ENCODE results near the gene TBC1D24. TPM values are rescaled to one million over a fixed set of nuclear protein-coding genes. Genes with fewer than 3 reads are reported as not detected.
"Not testable (repeated sequence)": the region's sequence is repeated elsewhere in the genome, so short reads cannot be mapped to it uniquely, and the experiment has no call there.

The TBC1D24 gene
- 10 to 100 TPM in 10 of 12 donors, 1 to 10 TPM in 1, not detected in 1; 9.8 to 31.6 (median 19.9) TPM for polyA plus RNA-seq (ENCODE audit: insufficient read length in 12 of 12)
- long read RNA-seq, donor 1, partial matches to known transcripts: 0 of 1 reads
- long read RNA-seq, donor 1, other reads (novel, unspliced or antisense): 0 of 1 reads
- long read RNA-seq, donor 2, full-length matches to known transcripts: 1 of 1 reads
- long read RNA-seq, donor 2, partial matches to known transcripts: 0 of 1 reads
- long read RNA-seq, donor 2, other reads (novel, unspliced or antisense): 0 of 1 reads
- long read RNA-seq, donor 3, full-length matches to known transcripts: 1 of 1 reads
- long read RNA-seq, donor 3, partial matches to known transcripts: 0 of 1 reads
- long read RNA-seq, donor 3, other reads (novel, unspliced or antisense): 0 of 1 reads
- long read RNA-seq, donor 4, partial matches to known transcripts: 0 of 1 reads
- long read RNA-seq, donor 4, other reads (novel, unspliced or antisense): 0 of 1 reads
- long read RNA-seq, donor 5, full-length matches to known transcripts: 2 of 2 reads
- long read RNA-seq, donor 5, partial matches to known transcripts: 0 of 2 reads
- long read RNA-seq, donor 5, other reads (novel, unspliced or antisense): 0 of 2 reads
- long read RNA-seq, donor 6, partial matches to known transcripts: 0 of 1 reads
- long read RNA-seq, donor 6, other reads (novel, unspliced or antisense): 0 of 1 reads
- long read RNA-seq, donor 7, full-length matches to known transcripts: 1 of 1 reads
- long read RNA-seq, donor 7, partial matches to known transcripts: 0 of 1 reads
- long read RNA-seq, donor 7, other reads (novel, unspliced or antisense): 0 of 1 reads
- long read RNA-seq, donor 8, full-length matches to known transcripts: 1 of 1 reads
- long read RNA-seq, donor 8, partial matches to known transcripts: 0 of 1 reads
- long read RNA-seq, donor 8, other reads (novel, unspliced or antisense): 0 of 1 reads
- long read RNA-seq, donor 9: 0 reads
- long read RNA-seq, donor 10, full-length matches to known transcripts: 2 of 2 reads
- long read RNA-seq, donor 10, partial matches to known transcripts: 0 of 2 reads
- long read RNA-seq, donor 10, other reads (novel, unspliced or antisense): 0 of 2 reads
- long read RNA-seq, donor 11, full-length matches to known transcripts: 1 of 1 reads
- long read RNA-seq, donor 11, partial matches to known transcripts: 0 of 1 reads
- long read RNA-seq, donor 11, other reads (novel, unspliced or antisense): 0 of 1 reads

DNA sequence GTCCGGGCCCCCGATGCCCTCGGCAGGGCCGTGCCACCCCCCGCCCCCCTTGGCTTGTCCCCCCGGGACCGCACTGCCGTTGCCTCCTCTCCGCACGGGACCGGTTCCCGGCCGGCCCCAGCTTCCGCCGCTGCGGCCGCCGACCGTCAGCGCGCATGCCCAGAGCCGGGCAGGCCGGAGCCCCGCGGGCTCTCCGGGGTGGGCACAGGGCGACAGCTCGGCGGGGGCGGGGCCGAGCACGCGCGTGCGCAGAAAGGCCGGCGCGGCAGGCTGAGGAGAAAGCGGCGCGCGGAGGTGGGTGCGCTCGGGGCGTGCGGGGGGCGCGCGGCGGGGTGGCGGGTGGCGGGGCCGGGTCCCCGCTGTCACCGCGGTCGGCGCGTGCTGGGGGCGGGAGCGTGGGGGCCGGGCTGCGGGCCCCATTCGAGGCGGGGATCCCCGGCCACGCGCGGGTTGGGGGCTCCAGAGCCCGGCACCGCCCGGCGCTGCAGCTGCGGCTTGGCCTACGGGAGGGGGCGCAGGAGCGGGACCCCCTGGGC lies at the start of gene TBC1D24:
TBC1D24 (plus strand) TSS at position 251 of the 536 bp plus-strand sequence. CDS start 21,022 bp downstream, outside the sequence.
- DNase-seq: peak; percentile 86

DNA sequence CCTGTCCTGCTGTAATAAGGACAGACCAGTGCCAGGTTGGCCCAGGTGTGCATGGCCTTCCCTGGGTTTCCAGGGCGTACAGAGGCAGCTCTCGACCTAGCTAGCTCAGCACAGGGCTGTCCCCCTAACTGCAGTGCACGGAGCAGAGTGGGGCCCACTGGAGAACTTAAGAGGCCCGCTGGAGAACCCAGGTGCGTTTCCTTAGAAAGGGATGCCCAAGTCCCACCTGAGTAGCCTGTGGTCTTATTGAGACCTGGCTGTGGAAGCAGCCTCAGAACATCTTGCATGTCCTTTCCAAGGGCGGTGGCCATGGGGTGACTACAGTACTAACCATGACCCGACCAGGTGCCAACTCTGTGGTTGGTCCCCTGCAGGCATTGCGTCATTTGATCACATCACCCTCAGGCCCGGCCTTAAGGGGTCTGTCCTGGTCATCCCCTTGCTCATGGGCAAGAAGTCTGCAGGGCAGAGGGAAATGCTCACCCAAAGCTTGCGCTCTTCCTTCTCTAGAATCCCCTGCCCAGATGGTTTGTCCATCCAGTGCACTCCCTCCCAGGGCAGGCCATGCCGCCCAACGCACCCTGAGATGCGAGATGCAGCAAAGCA lies 49.0 kb upstream of the TBC1D24 start:
- DNase-seq: no peak

DNA sequence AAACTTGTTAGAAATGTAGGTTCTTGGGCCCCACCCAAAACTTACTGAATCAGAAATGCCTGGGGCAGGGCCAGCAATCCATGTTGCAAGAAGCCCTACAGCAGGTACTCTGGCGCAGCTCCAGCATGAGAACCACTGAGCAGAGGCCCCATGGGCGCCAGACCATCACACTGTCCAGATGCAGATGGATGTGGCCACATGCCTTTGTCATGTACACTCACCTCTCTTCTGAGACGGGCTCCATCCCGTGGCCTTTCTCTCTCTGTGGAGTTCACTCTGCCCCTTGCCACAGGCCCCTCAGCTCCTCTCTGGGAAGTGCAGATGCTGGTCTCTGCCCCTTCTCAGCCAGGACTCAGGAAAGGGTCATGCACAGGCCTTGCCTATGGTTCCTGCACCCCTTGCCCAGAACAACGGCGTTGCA lies 48.0 kb upstream of the TBC1D24 start:
- no peak for DNase-seq

DNA sequence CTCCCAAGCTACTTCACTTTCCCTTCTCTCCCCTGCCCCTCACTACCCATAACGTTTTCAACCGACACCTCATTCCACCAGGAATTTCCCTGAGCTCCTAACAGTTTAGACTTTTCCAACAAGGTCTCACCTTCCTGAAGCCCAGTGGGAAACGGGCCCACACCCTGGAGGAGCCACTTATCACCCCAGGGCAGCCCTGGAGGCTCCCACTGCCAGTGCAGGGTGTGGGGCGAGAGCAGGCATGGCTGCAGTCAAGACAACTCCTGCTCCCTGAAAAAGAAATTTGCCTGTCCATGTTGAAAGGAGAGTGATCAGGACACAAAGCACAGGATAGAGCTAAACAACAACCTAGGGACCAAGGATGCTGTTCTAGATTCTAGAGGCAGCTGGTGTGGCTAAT lies 47.4 kb upstream of the TBC1D24 start:
- DNase-seq: no peak

DNA sequence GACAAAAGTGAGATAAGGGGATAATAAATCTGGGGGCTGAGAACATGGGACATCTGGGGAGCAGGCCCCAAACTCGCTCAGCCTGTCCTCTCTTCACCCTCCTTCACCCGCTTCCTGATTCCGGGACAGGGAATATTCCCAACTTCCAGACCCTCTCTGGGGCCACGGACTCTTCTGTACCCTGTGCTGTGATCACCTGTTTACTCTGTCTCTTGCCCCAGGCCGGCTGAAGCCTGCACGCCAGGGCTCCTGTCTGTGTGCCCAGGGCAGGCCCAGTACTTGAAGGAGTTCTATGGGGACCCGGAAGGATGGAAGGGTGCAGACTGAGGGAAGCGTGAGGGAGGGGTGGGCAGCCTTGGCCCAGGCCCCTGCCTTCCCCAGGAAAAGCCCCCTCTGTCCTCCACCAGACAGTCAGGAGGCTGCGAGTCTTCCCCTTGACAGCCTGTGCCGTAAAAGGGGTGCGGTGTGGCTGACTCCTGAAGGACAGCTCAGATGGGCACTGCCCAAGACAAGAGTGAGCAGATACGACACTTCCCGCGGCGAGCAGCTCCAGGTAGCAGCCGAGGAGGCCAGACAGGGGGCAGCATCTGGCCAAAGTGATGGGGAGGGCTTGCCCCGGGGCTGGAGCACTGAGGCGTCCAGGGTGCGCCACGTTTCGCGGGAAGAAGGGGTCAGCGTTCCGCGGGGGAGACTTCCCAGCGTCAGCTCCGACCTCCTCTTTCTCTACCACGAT lies 46.7 kb upstream of the TBC1D24 start:
- DNase-seq: peak; percentile 64

DNA sequence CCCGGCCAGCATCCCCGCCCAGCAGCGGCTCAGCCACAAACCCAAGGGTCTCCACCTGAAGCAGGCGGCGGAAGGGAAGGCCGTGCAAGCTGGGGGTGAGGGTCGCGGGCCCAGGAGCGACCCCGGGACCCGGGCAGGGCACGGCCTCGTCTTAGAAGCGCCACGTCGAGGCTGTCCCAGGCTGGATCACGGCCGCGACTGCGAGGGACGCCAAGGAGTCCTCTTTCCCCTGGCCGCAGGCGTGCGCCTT lies 46.2 kb upstream of the TBC1D24 start:
- no peak for DNase-seq

DNA sequence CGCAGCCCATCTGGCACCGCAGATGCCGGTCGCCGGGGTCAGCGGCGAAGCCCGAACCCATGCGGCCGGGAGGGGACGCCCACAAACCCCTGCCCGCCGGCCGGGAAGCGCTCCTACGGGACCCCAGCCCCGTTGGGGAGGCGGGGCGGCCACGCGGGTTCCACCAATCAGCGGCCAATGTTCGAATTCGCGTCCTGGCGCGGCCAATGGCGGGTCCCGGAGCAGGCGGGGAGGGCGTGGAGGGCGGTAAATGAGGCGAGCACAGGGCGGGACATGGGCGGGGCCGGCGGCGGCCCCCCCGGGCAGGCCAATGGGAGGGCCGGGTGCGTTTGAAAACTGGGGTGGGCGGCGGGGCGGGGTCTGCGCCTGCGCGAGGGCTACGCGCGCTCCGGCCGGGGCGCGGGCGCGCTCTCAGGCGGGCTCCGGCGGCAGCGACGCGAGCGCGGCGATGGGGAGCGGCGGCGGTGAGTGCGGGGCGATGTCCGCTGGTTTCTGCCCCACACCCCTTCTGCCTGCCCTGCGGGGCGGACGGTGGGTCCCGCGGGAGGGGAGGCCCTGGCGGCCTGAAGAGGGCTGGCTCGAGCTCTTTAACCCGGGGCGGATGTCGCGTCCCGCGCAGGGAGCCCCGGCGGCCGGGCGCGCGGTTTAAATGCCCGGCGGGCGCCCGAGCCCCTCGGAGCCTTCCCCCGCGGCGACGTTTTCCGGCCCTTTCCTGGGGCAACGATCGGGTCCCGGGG lies 45.7 kb upstream of the TBC1D24 start, which contains the start of gene CCNF:
CCNF (plus strand) TSS at position 414 of the 737 bp plus-strand sequence; CDS start at position 449, 35 bp downstream.
- DNase-seq: peak; percentile 97

DNA sequence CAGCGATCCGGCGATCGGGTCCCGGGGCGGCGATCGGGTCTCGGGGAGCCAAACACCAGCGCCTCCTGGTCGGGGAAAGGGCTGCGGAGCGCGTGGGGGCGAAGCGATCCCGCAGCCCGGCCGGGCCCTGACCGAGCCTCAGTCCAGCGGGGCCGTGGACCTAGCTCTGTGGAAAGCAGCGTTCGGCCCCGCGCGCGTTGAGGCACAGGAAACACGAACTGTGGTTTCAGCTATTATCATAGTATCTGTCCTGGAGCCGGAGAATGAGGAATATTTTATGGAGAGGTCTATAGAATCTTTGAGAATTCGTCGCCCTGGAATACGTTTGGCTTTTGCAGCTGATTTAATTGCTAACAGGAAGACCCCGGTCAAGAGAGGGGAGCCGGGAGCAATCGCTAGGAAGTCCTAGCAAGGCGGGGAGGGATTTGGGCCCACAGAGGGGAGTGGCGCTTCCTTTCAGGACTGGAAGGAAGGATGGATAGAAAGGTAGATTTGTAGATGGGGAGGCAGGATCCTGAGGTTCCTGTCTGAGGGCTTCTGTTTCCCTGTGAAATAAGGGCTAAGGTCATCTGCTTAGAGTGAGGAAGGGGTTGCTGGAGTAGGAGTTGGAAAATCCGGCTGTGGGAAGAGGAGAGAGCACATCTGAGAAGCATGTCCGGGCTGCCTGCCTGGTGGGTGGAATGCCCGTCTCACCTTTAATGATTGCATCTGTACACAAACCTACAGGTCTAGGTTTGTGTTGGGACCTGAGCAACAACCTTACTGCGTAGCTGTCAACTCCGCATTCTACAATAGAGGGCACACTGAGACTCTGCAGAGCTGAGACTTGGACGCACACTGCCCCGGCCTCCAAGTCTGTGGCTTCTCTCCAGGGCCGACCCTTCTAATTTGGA lies 44.9 kb upstream of the TBC1D24 start:
- no peak for DNase-seq

DNA sequence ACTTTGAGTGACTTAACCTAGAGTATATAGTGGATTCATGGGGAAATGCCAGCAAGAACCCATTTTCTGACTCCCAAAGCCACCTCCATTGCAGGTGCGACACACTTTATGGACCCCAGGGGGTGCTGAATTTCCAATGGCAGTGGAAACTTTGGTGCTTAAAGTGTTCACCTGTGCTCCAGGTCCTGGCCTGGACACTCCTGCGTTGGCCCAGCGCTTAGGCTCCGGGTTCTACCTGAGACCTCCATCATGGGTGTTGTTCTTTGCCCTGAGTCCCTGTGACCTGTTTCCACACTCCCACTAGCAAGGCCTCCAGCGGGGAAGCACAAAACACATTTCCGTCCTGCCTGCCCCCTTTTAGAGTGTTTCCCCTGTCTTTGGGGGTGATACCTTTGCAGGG lies 42.6 kb upstream of the TBC1D24 start:
- no peak for DNase-seq

DNA sequence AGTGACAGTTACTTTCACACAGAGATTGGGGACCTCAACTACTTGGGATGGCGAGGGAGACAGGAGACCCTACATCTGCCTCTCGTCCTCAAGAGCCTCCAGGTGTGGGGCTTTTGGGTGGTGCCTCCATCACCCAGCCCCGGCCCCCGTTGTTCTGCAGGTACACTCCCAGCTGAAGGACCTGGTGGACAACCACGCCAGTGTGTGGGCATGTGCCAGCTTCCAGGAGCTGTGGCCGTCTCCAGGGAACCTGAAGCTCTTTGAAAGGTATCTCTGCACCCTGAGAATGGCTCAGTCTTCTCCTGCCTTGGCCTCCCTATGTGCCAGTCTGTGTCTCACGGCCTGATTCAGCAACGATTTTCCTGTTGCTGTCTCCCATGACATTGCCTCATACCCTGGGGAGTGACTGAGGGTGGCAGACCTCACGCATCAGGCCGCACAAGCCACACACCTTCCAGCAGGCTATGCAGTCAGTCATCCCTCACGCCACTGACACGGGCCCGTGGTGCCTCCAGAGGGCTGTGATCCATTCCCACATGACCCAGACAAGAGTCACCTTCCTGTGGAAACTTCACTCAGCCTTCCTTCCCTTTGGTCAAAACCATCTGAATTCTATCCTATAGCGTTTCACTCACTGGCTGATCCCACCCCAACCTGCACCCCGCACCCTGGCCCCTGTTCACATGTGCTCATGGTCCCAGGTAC lies 42.0 kb upstream of the TBC1D24 start:
- DNase-seq: no peak

DNA sequence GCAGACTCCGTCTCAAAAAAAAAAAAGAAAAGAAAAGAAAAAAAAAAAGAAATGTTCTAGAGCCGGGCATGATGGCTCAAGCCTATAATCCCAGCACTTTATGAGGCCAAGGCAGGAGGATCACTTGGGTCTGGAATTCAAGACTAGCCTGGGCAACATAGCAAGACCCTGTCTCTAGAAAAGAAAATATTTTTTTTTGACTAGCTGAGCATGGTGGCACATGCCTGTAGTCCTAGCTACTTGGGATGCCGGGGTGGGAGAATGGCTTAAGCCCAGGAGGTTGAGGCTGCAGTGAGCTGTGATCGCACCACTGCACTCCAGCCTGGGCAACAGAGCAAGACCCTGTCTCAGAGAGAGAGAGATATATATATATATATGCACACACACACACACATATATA lies 39.7 kb upstream of the TBC1D24 start:
- DNase-seq: not testable (repeated sequence)

DNA sequence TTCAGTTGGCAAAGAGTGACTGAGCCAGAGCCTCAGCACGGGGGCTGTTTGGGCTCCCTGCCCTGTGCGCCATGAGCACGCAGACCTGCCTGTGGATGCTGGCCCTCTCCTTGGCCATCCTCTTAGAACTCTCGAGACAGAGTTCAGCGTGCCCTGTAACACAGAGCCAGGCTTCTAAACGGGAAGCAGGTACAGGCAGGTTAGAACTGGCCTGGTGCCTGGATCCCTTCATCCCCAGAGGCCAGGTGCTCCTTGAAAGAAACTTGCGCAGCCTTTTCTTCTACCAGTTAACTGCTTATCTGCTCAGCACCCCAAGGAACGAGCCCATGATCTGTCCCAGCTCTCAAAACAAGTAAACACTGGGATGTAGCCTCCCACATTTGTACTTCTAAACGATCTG lies 38.8 kb upstream of the TBC1D24 start:
- DNase-seq: no peak

DNA sequence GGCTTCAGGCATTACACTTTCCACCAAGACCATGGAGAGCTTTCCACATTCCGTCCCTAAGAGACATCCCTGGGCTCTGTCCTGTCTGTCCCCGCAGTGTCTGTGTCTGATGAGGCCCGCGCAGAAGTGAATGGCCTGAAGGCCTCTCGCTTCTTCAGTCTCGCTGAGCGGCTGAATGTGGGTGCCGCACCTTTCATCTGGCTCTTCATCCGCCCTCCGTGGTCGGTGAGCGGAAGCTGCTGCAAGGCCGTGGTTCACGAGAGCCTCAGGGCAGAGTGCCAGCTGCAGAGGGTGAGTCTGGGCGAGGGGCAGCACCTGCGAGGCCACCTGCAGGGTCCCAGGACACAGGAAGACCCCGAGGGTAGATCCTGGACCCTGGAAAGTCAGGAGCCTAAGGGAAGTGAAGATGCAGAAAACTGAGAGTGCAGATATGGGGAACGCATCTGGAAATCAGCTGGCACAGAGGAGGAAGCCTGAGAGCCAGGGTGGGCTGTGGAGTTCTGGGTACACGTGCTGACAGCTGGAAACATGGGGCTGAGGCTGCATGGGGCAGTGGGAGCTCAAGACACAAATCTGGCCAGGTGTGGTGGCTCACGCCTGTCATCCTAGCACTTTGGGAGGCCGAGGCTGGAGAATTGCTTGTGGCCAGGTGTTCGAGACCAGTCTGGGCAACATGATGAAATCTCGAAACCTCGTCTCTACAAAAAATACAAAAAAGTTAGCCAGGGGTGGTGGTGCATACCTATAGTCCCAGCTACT lies 37.7 kb upstream of the TBC1D24 start:
- DNase-seq: no peak

DNA sequence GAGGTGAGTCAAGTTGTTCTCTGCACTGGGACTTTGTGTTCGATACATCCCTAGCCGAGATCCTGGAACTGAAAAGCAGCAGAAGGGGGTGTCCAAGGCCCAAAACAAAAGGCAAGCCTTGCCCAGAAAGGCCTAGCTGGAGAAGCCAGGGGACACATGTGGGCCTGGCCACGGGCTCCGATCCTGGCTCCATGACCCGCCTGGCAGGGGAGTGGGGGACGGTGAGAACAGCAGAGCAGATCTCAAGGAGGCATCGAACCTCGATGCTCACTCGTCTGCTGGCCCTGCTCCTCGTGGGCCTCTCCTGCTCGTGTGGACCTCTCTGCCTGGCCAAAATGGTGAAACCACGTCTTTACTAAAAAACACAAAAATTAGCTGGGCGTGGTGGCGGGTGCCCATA lies 36.8 kb upstream of the TBC1D24 start:
- DNase-seq: no peak

DNA sequence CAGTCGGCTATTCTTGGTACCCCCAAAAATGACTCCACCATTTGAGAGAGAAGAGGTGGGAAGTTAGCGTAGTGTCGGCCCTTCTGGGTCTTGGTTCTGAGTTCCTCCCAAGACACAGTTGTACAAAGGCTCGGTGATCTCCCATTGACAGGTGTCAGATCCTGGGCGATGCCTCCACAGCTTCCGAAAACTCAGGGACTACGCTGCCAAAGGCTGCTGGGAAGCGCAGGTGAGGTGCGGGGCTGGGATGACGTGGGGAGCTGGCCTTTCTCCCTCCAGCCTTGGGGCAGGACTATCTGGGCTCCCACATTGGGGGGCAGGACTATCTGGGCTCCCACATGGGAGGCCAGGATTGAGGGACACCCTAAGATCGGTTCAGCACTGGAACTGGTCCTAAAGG lies 35.3 kb upstream of the TBC1D24 start:
- DNase-seq: no peak

DNA sequence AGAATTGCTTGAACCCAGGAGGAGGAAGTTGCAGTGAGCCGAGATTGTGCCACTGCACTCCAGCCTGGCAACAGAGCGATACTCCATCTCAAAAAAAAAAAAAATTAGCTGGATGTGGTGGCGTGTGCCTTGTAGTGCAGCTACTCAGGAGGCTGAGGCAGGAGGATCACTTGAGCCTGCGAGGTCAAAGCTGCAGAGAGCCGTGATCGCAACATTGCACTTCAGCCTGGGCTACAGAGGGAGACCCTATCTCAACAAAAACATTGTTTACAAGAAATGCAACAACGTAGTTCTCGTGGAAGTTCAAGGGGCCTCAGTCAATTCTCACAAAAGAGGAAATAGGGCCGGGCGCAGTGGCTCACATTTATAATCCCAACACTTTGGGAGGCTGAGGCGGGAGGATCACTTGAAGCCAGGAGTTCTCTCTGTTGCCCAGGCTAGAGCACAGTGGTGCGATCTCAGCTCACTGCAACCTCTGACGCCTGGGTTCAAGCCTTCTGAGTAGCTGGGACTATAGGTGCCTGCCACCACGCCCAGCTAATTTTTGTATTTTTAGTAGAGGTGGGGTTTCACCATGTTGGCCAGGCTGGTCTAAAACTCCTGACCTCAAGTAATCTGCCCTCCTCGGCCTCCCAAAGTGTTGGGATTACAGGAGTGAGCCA lies 33.7 kb upstream of the TBC1D24 start:
- not testable (repeated sequence) for DNase-seq

DNA sequence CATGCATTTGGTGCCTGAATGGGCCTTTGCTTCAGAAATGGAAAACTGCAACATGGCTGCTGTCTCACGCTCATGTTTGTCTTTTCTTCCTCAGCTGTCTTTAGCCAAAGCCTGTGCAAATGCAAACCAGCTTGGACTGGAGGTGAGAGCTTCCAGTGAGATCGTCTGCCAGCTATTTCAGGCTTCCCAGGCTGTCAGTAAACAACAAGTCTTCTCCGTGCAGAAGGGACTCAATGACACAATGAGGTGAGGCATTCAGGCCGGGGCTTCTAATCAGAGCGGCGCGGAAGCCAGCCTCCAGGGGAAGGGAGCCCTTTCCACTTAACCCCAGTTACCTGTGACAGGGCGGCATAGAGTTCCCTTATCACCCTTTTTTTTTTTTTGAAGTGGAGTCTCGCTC lies 31.4 kb upstream of the TBC1D24 start:
- no peak for DNase-seq

Data from muscle of arm (tissue), 14 donors.